Neural crest cell (in vitro differentiated cells): ENCODE data around the gene HTD2. TPM values are rescaled to one million over a fixed set of nuclear protein-coding genes. Genes with fewer than 3 reads are reported as not detected.

ENCODE experiments used
- DNase-seq: peaks from one replicate; pipeline ENCODE4 v3.0.0; 2021; ENCODE audit warnings: low read depth, mixed read lengths, low spot score
- H3K27ac Mint-ChIP-seq: one replicate; pipeline ENCODE4 v1.8.0; 2021; ENCODE audit warnings: mild to moderate bottlenecking, mixed read lengths; ENCODE audit not compliant: unreplicated experiment
- H3K27me3 Mint-ChIP-seq: 2 replicates; pipeline ENCODE4 v1.8.0; 2021; ENCODE audit warnings: low read depth, mild to moderate bottlenecking, mixed read lengths
- H3K36me3 Mint-ChIP-seq: 2 replicates; pipeline ENCODE4 v1.8.0; 2021; ENCODE audit warnings: low read depth, mild to moderate bottlenecking, mixed read lengths
- H3K4me1 Mint-ChIP-seq: 2 replicates; pipeline ENCODE4 v1.8.0; 2021; ENCODE audit warnings: mixed read lengths
- H3K4me3 Mint-ChIP-seq: one replicate; pipeline ENCODE4 v1.8.0; 2021; ENCODE audit warnings: mild to moderate bottlenecking, mixed read lengths
- H3K9me3 Mint-ChIP-seq: 2 replicates; pipeline ENCODE4 v1.8.0; 2021; ENCODE audit warnings: mixed read lengths
- total RNA-seq: library from RNA; stranded (reverse); gene quantifications from 2 replicates; pipeline ENCODE4 v1.2.1, GENCODE V29; 2021
- TF ChIP-seq, protein P1 (sequence below): fragments of 200-600 bp; sonication (generic); conservative IDR thresholded peaks from 2 replicates; pipeline ENCODE4 v1.5.0; 2021; ENCODE audit warnings: antibody characterized with exemption, mild to moderate bottlenecking

HTD2 gene
- total RNA-seq, 1 donor from 2014 or later: 11.3 TPM

DNA sequence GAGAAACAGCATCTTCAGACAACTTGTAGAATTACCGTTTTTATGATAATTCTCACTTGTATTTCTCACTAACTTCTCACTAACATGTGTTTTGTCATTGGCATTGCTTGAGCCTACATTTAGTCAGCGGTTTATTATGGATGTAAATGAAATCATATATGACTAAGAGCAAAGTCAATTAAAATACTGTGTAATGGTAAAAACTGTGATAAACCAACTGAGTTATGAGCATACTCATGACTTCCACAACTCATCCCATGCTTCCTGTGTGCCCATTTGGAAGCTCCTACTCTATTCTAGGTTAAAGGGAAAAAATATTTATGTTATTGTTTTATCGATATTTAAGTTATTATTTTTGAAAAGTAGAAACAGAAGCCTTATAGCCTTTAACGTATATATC lies 39.1 kb downstream of the HTD2 start:
- Mint-ChIP-seq H3K4me3 (no peak overlapping the region), H3K9me3 (no peaks in the 10 kb centered on the region), H3K36me3 (no peaks in the 10 kb centered on the region), H3K4me1 (no peaks in the 10 kb centered on the region), H3K27ac (no peak overlapping the region), H3K27me3 (no peaks in the 10 kb centered on the region)
- TF ChIP-seq, protein P1, sequence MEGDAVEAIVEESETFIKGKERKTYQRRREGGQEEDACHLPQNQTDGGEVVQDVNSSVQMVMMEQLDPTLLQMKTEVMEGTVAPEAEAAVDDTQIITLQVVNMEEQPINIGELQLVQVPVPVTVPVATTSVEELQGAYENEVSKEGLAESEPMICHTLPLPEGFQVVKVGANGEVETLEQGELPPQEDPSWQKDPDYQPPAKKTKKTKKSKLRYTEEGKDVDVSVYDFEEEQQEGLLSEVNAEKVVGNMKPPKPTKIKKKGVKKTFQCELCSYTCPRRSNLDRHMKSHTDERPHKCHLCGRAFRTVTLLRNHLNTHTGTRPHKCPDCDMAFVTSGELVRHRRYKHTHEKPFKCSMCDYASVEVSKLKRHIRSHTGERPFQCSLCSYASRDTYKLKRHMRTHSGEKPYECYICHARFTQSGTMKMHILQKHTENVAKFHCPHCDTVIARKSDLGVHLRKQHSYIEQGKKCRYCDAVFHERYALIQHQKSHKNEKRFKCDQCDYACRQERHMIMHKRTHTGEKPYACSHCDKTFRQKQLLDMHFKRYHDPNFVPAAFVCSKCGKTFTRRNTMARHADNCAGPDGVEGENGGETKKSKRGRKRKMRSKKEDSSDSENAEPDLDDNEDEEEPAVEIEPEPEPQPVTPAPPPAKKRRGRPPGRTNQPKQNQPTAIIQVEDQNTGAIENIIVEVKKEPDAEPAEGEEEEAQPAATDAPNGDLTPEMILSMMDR: no peak
- DNase-seq: no peak

DNA sequence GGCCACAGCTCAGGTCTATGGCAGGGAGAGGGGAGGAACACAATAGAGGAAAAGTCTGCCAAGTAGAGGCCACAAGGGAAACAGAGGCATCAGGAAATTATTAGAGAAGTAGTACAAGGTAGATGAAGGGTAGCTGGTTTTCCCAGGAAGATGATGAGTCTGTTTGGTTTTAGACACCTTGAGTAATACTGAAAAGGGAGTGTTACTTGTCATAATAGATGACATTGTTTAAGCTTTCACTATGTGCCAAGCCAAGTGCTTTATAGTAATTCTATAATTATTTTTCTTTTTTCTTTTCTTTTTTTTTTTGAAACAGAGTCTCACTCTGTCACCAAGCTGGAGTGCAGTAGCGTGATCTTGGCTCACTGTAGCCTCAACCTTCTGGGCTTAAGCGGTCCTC lies 40.0 kb downstream of the HTD2 start:
- no peak overlapping the region for H3K27ac Mint-ChIP-seq
- DNase-seq: no peak
- no peaks in the 10 kb centered on the region for H3K36me3 Mint-ChIP-seq
- no peaks in the 10 kb centered on the region for H3K4me1 Mint-ChIP-seq
- H3K9me3 Mint-ChIP-seq: no peaks in the 10 kb centered on the region
- TF ChIP-seq, protein P1: no peak
- H3K27me3 Mint-ChIP-seq: peaks cover 3% of the 10 kb centered on the region
- H3K4me3 Mint-ChIP-seq: no peak overlapping the region

DNA sequence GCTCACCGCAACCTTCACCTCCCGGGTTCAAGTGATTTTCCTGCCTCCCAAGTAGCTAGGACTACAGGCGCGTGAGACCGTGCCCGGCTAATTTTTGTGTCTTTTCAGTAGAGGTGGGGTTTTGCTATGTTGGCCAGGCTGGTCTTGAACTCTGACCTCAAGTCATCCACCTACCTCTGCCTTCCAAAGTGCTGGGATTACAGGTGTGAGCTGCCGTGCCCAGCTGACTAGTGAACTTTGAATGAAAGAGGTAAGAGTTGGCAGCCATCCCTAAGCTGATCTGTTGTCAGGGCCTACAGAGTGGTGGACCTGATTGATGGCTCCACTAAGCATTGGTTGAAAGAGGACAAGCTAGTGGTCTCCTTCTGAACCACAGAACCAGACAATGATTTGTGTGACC lies 41.7 kb downstream of the HTD2 start:
- H3K27ac Mint-ChIP-seq: no peak overlapping the region
- TF ChIP-seq, protein P1: no peak

DNA sequence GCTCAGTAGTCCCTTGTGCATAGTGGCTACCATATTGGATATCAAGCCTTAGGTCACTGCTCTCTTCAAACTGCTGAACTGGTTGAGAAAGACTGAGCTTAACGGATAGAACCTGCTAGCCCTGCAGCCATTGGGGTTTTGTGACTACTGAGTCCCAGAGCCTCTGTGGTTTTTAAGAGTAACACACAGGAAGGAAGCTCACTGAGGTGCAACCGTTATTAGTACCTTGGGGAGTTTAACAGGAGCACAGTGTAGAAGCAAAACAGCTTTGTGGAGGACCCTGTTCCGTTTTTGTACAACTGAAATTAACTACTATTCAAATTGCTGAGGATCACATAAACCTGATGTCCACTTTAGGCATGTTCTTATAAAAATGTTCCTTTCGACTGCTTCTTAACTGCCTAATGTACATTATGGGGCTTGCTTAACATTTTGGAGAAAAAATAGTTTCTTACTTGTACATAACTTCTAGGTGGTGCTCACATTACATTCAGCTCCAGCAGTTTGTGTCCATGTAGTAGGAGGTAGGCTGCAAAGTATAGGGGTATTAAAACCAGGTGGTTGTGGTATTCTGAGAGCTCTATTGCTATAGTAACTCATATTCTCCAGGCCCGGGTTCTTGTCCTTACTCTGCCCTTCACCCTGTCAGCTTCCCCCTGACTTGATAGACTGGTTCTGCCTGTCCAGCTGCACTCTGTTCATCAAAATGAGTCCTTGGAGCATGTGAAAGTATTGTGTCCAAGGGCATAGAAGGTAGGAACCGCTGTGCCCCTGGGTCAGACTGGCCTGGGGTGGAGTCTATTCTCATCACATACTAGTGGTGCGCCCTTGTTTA lies 43.7 kb downstream of the HTD2 start:
- Mint-ChIP-seq H3K27ac (no peak overlapping the region), H3K9me3 (no peaks in the 10 kb centered on the region), H3K4me1 (peaks cover 4% of the 10 kb centered on the region)

More for the DNA sequence above, 41.7 kb downstream of the HTD2 start:
- H3K27me3 Mint-ChIP-seq: peaks cover 3% of the 10 kb centered on the region
- DNase-seq: no peak
- H3K4me1 Mint-ChIP-seq: peaks cover 4% of the 10 kb centered on the region
- H3K9me3 Mint-ChIP-seq: no peaks in the 10 kb centered on the region
- H3K36me3 Mint-ChIP-seq: no peaks in the 10 kb centered on the region
- H3K4me3 Mint-ChIP-seq: no peak overlapping the region

DNA sequence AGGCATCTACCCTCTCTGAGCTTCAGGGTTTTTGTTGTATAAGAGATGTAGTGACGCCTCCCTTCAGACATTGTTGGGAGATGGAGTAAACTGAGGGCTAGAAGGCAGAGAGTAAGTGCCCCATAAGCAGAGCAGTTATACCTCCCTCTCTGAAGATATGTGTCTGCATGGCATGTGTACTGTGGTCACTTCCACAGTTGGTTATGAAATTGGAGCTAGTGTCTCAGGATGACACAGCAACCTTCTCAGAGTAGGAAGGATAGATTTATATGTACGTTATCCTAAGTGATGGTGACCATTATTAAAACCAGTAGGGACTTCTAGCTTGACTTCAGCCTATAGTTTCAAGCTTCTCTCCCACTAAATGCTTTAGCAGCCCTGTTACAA lies 44.3 kb downstream of the HTD2 start:
- Mint-ChIP-seq H3K9me3 (no peaks in the 10 kb centered on the region), H3K27me3 (peaks cover 3% of the 10 kb centered on the region), H3K27ac (no peak overlapping the region), H3K36me3 (no peaks in the 10 kb centered on the region), H3K4me3 (no peak overlapping the region), H3K4me1 (peaks cover 4% of the 10 kb centered on the region)
- no peak for DNase-seq
- TF ChIP-seq, protein P1: no peak

More for the DNA sequence above, 43.7 kb downstream of the HTD2 start:
- no peak overlapping the region for H3K4me3 Mint-ChIP-seq
- TF ChIP-seq, protein P1: no peak
- DNase-seq: no peak
- H3K36me3 Mint-ChIP-seq: no peaks in the 10 kb centered on the region
- peaks cover 3% of the 10 kb centered on the region for H3K27me3 Mint-ChIP-seq
